GM18951 (cell line): ENCODE data around the gene POPDC2.

Source experiments
- POLR2A ChIP-seq: IDR thresholded peaks from 4 replicates; pipeline ENCODE4 v1.6.1; 2011; ENCODE audit warnings: mild to moderate bottlenecking; ENCODE audit not compliant: insufficient read length, insufficient read depth; ENCODE audit errors: extremely low read depth
- in situ Hi-C: fragments of 300-500 bp; cut with MboI; formaldehyde crosslinking; loops from one replicate; pipeline ENCODE4 v1.12.0; 2022; ENCODE audit warnings: low sequenced_read_pairs, mixed read lengths, inconsistent platforms; ENCODE audit not compliant: unreplicated experiment

Gene POPDC2

DNA sequence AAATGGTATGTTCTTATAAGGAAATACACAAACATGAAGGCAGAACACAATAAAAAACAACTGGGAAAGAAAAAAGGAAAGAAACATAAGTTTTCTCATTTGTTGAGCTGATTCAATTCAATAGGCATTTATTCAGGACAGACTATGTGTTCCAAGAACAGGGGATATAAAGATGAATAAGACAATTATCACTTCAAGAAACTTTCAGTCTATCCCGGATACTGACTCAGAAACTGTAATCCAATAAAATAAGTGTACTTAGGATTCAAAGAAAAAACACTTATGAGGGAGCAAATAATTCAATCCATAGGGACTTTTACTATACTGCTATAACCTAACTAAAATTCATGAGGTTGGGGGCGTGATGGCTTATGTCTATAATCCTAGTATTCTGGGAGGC lies 3.5 kb upstream of the POPDC2 start:
- no peak for TF ChIP-seq POLR2A
- in situ Hi-C loops: no loop called here

DNA sequence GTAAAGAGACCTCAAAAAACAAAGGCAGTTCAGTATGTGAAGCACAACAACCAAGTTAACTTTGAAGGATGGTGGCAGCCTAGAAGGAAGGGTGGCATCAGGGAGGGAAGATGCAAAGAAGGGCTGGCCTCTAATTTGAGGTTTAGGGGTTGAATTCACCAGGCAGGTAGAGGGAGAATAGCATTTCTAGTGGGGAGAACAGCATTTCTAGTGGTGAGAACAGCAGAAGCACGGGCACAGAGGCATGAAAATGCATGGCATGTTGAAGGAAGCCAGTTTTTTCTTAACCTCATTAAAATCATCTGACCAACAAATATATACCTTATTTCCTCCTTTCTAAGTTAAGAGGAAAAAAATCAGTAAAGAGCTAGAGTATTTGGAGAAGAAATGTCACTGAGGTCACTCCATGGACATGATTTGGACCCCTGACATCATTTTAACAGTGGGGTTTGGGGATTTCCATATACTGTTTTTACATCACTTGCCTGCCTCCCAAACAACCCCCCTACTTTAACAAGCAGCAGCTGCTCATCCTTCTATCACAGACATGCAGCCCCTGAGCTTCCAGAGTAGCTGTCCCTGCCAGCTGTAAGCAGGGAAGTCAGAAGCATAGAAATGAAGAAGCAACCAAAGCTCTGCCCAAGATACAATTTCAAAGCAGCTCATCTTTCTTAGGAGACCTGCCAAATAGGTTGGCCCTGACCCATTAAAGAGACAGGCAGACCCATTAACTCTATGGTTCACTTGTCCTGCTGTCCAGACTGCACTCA lies 2.4 kb upstream of the POPDC2 start:
- in situ Hi-C loops: no loop called here
- TF ChIP-seq POLR2A: no peak

DNA sequence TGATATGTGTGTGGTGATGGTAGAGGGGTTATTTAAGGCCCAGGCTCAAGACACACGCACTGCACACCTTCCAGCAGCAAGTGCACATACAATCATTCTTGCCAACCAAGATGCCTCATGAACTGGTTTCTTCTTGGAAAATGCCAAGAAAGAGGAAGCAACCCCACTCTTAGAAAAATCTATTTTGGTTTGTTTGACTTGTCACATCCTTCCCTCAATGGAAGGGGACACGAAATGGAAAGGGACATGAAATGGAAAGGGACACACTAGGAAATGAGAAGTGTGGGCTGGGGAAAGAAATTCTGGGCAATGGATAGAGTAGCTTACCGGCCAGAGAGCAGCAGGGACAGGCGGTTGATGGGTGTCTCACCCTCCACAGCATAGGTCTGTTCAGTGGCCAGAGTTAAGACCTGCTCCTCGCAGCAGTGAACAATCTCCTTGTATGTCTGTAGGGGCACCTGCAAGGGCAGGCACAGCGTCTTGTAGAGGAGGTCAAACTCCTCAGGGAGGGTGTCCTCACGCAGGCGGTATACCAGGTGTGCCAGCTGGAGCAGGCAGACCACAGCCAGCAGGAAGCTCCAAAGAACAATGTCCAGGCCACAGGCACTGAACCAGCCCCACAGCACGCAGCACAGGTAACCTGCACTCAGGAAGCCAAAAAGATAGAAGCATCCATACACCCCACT lies 640 bp downstream of the POPDC2 start:
- in situ Hi-C loops: no loop called here
- TF ChIP-seq POLR2A: no peak

DNA sequence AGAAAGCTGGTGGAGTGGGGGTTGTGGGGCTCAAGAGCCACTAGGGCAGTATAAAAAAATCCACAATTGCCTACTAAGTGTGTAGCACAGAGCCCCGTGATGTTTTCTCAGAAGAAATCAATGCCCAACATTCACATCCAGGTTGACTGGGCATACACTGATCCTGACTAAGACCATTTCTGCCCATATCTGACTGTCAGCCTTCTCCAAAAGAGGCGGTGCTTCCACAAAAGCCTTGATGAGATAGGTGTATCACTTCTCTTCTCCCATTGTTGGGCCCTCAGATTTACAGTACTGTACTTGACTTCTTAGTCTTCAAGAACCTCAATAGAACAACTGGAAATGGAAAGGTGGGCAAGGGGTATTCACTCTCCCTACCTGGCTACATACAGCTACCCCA lies 1.4 kb downstream of the POPDC2 start:
- in situ Hi-C loops: no loop called here
- no peak for TF ChIP-seq POLR2A

DNA sequence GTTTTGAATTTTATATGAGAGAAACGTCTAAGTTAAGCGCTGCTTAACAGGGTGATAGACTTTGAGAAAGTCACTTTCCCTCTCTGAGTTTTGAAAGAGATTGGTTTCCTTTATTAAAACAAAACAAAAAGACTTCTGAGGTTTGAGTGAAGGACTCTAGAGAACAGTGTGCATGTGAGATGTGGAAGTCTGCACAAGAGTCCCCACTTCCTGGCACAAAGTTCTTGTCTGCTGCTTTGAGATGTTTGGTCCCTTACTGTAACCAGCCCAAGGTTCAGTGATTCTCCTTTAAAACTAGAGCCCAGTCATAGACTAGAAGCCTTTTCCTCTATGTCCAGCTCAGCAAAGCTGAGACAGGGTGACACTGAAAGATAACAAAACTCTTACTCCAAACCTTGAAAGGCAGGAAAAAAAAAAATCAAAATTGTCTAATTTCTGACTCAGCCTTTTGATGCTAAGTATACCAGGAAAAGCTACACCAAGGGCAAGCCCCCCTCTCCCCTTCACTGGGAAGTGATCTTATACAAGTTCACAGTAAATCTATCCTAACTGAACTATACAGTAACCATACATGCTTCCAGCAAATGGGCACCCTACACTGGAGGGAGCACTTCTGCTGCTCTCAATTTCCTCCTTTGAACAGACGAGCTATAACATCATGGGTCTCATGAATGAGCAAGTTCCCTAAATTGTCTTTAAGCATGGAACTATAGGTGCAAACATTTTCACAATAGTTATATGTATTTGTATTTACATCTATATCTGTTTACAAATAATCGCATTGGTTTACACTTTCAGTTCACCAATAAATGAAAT lies 2.3 kb downstream of the POPDC2 start:
- in situ Hi-C loops: no loop called here
- no peak for TF ChIP-seq POLR2A

DNA sequence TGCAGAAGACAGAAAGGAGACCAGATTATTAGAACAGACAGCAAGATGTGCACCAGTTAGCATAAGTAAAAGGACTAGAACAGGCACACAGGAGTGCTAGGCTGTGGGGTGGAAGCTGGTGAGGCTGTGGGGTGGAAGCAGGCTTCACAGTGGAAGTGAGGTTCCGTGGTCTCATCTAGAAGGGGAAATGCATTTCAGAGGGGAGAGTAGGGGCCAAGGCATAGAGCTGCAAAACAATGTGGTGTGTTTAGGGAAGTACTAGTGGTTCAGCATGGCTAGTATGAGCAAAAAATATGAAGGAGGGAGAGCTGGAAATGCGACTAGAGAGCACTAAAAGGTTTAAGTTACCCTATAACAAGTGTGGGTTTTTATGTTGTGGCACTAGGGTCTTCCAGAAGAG lies 6.5 kb downstream of the POPDC2 start:
- TF ChIP-seq POLR2A: no peak
- in situ Hi-C loops: no loop called here

DNA sequence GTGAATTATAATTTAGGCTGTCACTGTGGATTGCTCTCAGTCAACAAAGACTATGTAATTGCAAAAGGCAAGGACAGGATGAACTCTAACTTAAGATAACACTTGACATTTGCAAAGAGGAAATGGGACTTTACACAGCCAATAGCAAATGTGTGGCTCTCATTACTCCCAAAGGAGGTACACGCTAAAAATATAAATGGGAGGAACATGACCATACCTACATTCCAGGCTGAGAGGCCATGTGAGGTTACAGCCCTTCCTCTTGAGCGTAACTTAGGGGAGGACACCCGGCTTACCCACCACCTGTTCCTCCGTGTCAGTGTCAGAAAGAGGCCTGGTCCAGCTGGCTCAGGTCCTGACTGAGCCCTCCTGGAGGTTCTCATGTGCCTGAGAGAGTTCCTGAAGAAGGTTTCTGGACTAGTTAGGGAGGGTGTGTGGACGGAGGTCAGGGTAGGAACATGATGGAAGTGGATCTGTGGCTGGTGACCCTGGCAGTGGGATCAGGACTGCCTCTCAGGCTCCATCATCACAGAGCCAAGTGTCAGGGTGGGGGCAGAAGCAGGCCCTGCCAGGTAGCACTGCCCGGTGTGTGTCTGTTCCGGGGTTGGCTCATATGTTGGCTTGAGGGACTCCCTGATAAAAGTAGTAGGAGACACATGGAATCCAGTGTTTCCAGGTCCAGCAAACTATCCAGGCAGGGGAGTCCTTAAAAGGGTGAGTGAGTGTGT lies 7.9 kb downstream of the POPDC2 start:
- in situ Hi-C loops: no loop called here
- TF ChIP-seq POLR2A: no peak

DNA sequence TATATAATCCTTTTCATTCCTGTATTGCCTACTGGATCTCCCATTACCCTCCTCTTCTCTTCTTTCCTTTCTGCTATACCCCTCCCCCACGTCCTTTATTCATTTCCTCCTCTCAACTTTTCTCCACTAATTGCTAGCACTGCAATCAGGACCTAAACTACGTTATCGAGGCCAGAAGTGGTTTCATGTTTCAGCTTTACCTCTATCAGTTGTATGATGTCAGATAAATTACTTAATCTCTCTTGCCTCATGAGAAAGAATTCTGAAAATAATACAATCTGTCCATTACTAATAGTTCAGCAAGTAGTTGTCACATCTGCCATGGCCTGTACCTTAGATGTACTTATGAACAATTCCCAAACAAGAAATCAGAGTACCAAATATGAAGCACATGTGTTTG lies 10.6 kb downstream of the POPDC2 start:
- no peak for TF ChIP-seq POLR2A
- in situ Hi-C loops: no loop called here

DNA sequence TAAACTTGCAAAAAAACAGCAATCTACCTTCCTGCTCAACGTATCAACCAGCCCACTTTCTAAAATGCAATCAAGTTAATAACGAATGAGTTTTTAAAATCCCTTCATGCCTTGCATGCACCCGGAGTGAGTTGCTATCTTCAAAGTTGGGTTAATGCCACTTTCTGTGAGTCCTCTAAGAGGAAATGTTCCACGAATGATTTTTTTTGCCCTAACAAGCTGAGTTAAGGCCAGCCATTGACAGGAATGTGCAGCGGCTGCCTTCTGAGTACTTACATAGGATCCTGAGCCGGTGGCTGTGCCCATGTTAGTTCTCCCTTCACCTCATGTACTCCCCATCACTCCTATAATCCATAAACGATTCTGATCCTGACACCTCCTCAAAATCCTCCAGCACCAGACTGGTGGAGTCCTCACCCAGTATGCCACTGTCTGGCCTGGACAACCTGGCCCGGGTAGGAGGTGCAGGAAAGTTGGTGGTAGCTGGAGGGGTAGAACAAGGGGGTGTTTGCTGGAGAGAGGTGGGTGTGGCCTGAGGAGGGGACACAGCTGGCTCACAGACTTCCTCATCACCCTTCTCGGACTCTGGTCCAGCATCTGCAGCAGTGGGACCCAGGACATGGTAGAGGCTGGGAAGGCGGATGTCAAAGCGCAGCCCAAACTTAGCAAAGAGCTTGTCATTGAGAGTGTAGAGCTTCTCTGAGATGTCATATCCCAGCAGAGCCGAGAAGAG lies 12.4 kb downstream of the POPDC2 start:
- in situ Hi-C loops: no loop called here
- no peak for TF ChIP-seq POLR2A

DNA sequence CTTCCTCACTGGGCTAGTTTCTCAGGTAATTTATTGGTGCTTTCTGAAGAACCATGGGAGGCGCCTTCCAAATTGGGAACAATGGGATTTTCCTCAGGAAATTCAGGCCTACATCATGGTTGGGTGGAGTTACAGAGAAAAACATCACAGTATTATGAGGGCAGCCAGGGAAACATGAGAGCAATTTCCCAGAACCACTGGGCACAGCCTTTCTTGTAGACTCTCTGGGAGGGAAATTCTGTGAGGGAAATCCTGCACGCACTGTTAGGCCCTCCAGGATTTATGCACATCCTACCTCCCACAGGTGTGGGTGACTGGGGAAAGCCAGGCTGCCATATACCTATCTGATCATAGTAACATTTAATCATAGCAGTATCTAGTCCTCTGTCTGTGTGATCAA lies 13.2 kb downstream of the POPDC2 start:
- no peak for TF ChIP-seq POLR2A
- in situ Hi-C loops: no loop called here

DNA sequence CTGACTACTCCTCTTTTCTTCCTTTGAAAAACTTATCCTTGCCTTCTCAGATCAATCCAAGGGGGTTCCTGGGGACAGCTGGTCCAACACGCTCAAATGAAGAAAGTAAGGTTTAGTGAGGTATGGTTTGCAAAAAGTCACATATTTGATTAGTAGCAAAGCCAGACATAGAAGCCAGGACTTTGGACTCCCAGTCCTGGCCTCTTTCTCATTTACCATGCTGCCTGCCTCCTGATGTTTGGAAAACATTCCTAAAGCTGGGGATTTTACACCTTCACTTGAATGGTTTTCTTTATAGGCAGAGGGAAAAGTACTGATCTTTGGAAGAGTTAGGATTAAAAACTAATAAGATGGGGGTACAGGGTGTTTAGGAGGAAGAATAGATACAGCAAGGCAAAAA lies 14.6 kb downstream of the POPDC2 start:
- in situ Hi-C loops: no loop called here
- no peak for TF ChIP-seq POLR2A

DNA sequence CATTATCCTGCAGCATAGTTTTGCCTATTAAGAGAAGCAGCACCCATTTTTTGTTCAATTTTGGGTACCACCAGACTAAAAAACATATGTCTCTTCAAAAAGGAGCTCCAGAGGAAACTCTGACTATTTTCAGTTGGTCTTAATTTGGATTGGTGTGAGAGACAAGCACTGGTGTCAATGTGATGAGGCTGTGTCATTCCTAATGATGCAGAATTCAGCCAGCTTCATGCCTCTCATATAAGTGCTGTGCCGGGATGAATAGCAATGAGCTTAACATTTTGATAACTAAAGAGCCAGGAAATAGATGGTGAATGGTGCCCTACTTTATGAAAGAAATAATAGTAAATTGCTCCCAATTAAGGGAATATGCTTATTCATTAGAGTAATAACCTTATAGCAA lies 15.9 kb downstream of the POPDC2 start:
- in situ Hi-C loops: no loop called here
- no peak for TF ChIP-seq POLR2A
